Measurements from ENCODE around the gene MISP. TPM values are rescaled to one million over a fixed set of nuclear protein-coding genes. Genes with fewer than 3 reads are reported as not detected.
A peak's percentile ranks its signal among the peaks of the same experiment; 100 is the strongest.

Gene MISP
- total and polyA plus RNA-seq, 2 of the 13 experiments (the other 11 are each of a cell fraction or from before 2014, with no cell fraction given): 0.67 to 1.3 TPM

DNA sequence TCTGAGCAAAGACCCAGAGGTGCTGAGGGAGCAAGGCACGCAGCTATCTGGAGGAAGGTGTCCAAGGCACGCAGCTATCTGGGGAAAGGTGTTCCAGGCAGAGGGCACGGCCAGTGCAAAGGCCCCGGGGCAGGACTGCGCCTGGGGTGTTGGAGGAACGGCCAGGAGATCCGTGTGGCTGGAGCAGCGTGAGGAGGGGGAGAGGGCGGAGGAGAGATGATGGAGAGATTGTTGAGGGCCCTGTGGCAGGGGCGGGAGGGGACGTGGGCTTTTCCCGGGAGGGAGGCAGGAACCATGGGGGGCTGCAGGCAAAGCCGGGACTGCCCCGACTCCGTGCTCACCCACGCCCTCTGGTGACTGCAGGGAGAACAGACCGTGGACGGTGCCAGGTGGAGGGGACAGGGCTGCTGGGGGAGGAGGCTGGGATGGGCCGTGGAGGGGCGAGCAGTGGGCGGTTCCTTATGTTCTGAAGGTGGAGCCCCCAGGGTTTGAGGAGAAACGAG, 13.3 kb upstream of the MISP start (continued):
- TF ChIP-seq, protein P1, sequence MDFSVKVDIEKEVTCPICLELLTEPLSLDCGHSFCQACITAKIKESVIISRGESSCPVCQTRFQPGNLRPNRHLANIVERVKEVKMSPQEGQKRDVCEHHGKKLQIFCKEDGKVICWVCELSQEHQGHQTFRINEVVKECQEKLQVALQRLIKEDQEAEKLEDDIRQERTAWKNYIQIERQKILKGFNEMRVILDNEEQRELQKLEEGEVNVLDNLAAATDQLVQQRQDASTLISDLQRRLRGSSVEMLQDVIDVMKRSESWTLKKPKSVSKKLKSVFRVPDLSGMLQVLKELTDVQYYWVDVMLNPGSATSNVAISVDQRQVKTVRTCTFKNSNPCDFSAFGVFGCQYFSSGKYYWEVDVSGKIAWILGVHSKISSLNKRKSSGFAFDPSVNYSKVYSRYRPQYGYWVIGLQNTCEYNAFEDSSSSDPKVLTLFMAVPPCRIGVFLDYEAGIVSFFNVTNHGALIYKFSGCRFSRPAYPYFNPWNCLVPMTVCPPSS (IDR thresholded peaks at IDR 0.05): no peak
- peak; percentile 10; the same call in 1 of the 2 replicates for TF ChIP-seq KDM3A (CRISPR knock-in tag; IDR thresholded peaks at IDR 0.05; ENCODE audit: low read depth)
- TF ChIP-seq ZBTB7A (CRISPR knock-in tag; IDR thresholded peaks at IDR 0.05): peak; percentile 61; the same call in 1 of the 2 replicates
- no peak for TF ChIP-seq ADNP (CRISPR knock-in tag; IDR thresholded peaks at IDR 0.05)
- peak; percentile 10 for TF ChIP-seq SKI (IDR thresholded peaks at IDR 0.05; ENCODE audit: partially characterized antibody)
- no peak for TF ChIP-seq SMAD3 (CRISPR knock-in tag; IDR thresholded peaks at IDR 0.05)
- no peak for TF ChIP-seq ZNF879 (CRISPR knock-in tag; IDR thresholded peaks at IDR 0.05)
- TF ChIP-seq SMAD1 (CRISPR knock-in tag; IDR thresholded peaks at IDR 0.05; ENCODE audit: borderline replicate concordance, low read depth): 0 out of 2 replicates have a peak, but pooled peaks have one; percentile 14
- TF ChIP-seq MYC (CRISPR knock-in tag; IDR thresholded peaks at IDR 0.05; ENCODE audit: borderline replicate concordance): 0 out of 2 replicates have a peak, but pooled peaks have one; percentile 16
- TF ChIP-seq ZNF781 (CRISPR knock-in tag; IDR thresholded peaks at IDR 0.05; ENCODE audit: borderline replicate concordance, not compliant biosample characterization): no peak
- TF ChIP-seq BRD4 (CRISPR knock-in tag; IDR thresholded peaks at IDR 0.05): 0 out of 2 replicates have a peak, but pooled peaks have one; percentile 28
- no peak for TF ChIP-seq ZNF367 (CRISPR knock-in tag; IDR thresholded peaks at IDR 0.05; ENCODE audit: borderline replicate concordance)
- TF ChIP-seq MTF2 (CRISPR knock-in tag; IDR thresholded peaks at IDR 0.05; ENCODE audit: borderline replicate concordance): no peak
- peak; percentile 63 for TF ChIP-seq ZNF883 (CRISPR knock-in tag; IDR thresholded peaks at IDR 0.05; ENCODE audit: not compliant biosample characterization)
- TF ChIP-seq, protein P2, sequence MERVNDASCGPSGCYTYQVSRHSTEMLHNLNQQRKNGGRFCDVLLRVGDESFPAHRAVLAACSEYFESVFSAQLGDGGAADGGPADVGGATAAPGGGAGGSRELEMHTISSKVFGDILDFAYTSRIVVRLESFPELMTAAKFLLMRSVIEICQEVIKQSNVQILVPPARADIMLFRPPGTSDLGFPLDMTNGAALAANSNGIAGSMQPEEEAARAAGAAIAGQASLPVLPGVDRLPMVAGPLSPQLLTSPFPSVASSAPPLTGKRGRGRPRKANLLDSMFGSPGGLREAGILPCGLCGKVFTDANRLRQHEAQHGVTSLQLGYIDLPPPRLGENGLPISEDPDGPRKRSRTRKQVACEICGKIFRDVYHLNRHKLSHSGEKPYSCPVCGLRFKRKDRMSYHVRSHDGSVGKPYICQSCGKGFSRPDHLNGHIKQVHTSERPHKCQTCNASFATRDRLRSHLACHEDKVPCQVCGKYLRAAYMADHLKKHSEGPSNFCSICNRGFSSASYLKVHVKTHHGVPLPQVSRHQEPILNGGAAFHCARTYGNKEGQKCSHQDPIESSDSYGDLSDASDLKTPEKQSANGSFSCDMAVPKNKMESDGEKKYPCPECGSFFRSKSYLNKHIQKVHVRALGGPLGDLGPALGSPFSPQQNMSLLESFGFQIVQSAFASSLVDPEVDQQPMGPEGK (CRISPR knock-in tag; IDR thresholded peaks at IDR 0.05): peak; percentile 88
- TF ChIP-seq, protein P3, sequence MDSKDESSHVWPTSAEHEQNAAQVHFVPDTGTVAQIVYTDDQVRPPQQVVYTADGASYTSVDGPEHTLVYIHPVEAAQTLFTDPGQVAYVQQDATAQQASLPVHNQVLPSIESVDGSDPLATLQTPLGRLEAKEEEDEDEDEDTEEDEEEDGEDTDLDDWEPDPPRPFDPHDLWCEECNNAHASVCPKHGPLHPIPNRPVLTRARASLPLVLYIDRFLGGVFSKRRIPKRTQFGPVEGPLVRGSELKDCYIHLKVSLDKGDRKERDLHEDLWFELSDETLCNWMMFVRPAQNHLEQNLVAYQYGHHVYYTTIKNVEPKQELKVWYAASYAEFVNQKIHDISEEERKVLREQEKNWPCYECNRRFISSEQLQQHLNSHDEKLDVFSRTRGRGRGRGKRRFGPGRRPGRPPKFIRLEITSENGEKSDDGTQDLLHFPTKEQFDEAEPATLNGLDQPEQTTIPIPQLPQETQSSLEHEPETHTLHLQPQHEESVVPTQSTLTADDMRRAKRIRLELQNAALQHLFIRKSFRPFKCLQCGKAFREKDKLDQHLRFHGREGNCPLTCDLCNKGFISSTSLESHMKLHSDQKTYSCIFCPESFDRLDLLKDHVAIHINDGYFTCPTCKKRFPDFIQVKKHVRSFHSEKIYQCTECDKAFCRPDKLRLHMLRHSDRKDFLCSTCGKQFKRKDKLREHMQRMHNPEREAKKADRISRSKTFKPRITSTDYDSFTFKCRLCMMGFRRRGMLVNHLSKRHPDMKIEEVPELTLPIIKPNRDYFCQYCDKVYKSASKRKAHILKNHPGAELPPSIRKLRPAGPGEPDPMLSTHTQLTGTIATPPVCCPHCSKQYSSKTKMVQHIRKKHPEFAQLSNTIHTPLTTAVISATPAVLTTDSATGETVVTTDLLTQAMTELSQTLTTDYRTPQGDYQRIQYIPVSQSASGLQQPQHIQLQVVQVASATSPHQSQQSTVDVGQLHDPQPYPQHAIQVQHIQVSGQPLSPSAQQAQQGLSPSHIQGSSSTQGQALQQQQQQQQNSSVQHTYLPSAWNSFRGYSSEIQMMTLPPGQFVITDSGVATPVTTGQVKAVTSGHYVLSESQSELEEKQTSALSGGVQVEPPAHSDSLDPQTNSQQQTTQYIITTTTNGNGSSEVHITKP (CRISPR knock-in tag; IDR thresholded peaks at IDR 0.05; ENCODE audit: low read depth): no peak
- peak; percentile 14 for TF ChIP-seq HNRNPLL (IDR thresholded peaks at IDR 0.05; ENCODE audit: low read depth, low read length, poor library complexity, severe bottlenecking)
- no peak for TF ChIP-seq ZNF597 (CRISPR knock-in tag; IDR thresholded peaks at IDR 0.05)
- no peak for TF ChIP-seq ZNF724P (CRISPR knock-in tag; IDR thresholded peaks at IDR 0.05; ENCODE audit: borderline replicate concordance)
- TF ChIP-seq, protein P4, sequence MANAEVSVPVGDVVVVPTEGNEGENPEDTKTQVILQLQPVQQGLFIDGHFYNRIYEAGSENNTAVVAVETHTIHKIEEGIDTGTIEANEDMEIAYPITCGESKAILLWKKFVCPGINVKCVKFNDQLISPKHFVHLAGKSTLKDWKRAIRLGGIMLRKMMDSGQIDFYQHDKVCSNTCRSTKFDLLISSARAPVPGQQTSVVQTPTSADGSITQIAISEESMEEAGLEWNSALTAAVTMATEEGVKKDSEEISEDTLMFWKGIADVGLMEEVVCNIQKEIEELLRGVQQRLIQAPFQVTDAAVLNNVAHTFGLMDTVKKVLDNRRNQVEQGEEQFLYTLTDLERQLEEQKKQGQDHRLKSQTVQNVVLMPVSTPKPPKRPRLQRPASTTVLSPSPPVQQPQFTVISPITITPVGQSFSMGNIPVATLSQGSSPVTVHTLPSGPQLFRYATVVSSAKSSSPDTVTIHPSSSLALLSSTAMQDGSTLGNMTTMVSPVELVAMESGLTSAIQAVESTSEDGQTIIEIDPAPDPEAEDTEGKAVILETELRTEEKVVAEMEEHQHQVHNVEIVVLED (CRISPR knock-in tag; IDR thresholded peaks at IDR 0.05; ENCODE audit: borderline replicate concordance): 0 out of 2 replicates have a peak, but pooled peaks have one; percentile 25

Data from HepG2 (cell line).